GM21723 (cell line): Measurements from ENCODE around the gene PLCB2.

Source experiments
- ATAC-seq: cut with Tn5 transposase; IDR thresholded peaks from one replicate; pipeline ENCODE4 v1.9.1; 2021; ENCODE audit warnings: mild to moderate bottlenecking, moderate library complexity; ENCODE audit not compliant: unreplicated experiment

Gene PLCB2

DNA sequence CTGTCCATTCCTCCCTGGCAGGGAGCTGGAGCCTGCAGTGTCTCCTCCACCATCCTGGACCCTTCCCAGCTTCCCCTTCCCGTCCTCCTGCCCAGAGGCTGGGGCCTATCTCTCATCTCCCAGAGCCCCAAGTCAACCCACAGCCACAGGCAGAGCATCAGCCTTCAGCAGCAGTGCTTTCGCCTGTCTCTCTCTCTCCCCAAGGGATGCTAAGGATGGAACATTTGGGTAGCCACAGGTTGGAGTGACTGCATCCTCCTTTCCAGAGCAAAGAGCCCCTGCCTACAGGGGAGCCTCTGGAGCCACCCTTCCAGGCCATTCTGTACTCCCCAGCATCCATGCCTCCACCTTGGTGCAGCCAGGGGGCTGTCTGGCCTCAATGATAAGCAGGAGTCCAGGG is 4.2 kb downstream of the PLCB2 start:
- ATAC-seq = no peak

DNA sequence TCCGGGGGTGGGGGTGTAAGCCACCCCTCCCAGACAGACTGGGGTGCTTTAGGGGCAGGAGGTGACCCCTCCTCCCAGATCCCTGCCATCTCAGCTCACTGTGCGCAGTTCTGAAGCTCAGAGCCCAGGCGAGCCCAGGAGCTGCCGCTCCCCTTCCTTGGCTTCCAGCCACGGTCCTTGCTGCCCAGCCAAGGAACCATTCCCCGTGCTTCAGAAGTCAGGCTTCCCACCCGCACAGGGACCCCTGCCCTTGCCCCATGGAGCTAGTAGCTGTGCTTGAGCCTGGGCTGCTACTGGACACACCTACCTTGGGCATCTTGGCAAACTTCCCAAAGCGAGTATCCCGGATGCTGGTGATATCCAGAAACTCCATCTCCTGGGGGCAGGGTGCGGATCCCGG is 4.8 kb downstream of the PLCB2 start:
- no peak for ATAC-seq

DNA sequence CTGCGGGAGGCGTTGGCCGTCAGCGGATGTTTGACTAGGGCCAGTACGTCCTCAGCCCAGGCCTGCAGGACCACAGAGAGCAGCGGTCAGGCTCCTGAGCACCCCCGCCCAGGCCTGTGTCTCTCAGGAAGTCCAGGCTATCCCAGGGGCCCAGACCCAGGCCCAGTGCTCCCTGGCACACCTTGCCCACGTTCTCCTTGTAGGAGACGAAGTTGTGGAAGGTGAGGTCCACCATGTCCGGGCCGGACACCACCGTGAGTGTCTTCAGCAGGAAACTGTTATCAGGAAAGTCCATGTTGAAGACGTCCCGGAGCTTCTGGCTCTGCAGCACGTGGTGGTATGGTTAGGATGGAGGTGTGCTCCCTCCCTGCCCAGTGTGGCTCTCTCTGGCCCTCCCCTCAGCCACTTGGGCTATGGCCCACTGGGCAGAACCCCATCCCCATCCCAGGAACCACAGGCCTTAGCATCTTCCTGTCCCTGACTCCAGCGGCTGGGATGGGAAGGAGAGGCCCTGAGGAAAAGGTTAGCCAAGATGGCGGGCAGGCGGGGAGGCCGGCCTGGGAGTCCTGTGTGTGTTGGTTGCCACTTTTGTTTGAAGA is 5.3 kb downstream of the PLCB2 start:
- ATAC-seq = no peak

DNA sequence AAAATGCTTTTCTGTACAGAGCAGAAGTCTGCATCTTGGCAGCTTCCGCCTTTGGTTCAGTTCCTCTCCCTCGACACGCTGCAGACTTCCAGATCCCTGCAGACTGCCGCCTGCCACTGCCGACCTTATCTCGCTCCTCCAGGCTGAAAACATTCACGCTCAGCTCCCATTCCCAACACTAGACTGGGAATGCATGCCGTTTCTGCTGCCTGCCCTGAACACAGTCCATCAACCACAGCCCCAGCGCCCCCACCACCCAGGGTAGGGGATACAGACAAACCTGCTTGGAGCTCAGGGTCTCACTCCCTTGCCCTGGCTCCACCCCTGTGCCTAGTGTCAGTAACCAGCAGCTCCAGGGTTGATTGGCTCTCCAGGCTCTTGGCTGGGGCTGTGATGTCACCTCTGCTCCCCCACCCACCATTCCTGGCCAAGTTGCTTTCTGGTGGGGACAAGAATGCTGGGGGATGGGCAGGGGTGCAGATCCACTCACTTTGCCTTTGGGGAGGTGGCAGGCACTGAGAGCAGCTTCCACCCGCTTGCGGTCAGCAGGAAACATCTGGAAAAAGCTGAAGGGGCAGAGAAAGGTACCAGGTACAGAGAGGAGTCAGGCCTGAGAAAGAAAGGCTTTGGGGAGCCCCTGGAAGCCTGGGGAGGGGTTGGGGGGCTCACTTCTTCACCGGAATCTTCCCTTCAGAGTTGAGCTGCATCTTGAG is 6.1 kb downstream of the PLCB2 start:
- ATAC-seq = no peak

DNA sequence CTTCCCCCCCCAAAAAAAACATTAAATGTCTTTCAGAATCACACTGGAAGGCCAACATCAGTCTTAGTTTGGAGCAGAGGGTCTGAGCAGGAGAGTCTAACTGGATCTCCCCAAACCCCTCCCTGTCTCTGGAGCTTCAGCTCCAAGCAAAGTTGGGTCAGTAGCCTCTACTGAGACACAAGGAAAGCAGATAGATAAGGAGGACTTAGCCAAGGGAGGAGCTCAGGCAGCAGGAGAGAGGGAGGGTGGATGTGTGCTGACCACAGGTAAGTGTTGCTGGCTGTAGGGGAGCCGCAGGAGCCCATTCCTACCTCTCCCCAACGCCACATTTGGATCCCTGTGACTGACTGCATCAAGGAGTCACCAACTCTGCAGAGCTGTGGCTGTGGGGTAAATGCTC is 7.0 kb downstream of the PLCB2 start:
- no peak for ATAC-seq

DNA sequence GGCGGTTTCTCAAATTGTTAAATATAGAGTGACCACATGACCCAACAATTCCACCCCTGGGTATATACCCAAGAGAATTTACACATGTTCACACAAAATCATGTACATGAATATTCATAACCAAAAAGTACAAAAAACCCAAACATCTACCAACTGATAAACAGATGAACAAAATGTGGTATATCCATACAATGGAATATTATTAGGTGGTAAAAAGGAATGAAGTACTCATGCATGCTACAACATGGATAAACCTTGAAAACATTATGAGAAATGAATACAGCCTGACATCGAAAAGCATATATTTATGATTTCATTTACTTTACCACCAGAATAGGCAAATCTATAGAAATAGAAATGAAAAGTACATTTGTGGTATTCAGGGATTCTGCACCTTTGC is 7.4 kb downstream of the PLCB2 start:
- no peak for ATAC-seq

DNA sequence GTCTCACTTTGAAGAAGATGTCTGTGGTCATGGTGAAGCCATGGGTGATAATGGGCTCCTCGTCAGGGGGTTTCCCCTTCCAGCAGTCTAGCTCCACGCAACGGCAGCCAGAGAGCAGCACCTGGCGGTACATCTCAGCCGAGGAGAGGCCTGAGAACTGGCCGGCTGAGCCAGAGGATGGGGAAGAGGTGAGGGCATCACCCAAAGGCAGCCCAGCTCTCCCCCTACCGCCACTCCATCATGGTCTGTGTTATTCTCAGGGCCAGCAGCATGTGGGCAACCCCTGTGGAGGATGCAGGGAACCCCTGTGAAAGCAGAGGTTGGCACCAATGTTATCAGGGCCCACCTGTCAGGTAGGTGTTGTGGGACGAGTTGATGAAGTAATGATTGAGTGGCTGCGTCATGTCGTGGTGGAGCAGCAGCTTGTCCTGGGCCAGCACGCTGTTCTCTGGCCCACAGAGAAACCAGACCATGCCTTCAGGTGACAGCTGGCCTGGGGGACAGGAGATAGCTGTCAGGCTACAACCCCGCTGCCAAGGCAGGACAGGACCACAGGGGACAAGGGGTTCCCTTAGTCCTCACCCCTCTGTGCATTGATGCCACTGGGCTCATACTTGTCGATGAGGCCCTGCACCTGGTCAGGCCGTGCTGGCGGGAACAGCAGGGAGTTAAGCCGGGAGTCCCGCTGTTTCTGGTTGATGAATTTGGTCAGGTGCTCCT is 9.4 kb downstream of the PLCB2 start:
- no peak for ATAC-seq

DNA sequence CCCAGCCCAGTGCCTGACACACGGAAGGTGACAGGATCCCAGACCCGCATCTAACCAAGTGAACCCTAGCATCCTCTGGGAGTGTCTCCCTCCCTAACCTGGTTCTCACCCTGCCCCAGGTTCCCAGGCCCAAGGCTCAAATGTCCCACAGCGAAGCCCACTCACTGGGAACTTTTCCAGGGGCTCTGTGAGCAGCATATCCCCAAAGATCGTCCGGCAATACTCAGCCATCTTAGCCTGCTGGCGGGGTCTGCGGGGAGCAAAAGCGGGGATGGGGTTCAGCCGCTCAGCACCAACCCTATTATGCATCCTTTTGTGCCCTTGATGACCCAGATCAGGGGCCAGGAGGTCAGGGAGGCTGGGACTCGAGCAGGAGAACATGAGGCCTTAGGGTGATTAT is 10.4 kb downstream of the PLCB2 start:
- ATAC-seq = no peak

DNA sequence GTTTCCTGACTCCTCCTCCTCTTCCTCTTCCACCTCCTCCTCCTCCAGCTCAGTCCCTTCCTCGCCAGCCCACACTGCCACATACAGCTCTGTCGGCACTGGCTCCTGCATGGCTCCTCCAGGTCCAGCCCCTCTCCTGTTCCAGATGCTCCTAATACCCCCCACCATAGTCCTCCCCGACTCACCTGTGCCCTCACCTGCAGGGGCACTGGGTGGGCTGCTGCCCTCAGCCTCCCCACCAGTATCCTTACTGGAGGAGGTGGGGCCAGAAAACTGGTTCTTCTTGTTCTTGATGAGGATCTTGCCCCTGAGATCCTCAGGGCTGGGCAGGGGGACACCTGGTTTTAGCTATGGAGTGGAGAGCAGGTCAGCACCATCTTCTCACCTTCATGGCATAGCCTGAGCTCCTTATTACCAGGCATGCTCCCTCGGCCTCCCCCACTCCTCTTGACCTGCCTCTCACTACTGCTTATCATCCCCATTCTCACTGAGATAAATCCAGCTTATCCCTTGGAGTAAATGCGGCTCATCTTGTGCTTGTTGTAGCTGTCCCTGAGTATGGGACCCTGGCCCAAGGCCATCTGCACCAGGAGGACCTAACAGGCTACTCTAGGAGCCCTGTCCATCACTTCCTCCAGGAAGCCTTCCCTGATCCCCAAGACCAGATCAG is 11.0 kb downstream of the PLCB2 start:
- no peak for ATAC-seq

DNA sequence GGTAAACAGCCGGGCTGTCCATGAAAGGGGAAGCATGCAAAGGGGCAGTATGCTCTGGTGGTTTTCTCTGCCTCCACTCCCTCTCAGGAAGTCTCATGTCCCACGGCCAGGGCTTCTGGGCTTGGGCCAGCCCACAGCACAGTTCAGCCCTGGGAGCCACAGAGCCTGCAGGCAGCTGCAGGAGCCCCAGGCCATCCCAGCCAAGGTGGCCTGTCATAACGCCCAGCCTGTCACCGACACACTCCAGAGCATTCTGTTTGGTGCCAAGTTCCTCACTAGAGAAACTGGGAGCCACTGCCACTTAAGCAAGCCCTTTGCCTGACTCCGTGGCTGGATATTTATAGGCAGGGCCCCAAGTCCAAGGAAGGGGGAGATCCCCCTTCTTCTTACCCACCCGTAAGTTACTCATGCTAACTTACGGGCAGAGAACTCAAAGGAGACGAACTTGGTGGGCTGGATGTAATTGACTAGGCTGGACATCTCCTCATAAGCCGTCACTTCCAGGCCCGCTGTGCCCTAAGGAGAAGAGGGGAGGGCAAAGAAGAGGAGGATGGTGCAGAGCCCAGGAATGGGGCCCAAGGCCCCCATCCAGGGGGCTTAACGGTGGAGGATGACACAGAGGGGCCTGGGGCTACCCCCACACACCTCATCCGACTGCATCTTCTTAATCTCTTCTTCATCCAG is 11.7 kb downstream of the PLCB2 start:
- no peak for ATAC-seq

DNA sequence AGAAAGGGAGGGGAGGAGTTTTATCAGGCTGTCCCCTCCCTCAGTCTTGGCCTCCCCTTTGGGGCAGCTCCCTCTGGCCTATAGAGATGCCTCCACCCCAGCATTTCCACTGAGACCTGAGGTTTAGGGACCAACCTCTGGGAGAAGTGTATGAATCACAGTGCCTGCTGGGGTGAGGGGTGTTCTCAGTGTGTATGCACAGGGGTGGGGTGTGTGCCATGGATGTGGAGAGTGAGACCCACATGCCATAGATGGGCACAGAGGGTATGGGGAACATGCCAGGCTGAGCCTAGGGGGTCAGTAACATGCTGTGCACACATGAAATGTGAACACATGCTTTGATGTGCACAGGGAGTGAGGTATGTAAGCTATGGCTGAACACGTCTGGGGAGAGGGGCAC is 12.4 kb downstream of the PLCB2 start:
- ATAC-seq = no peak

DNA sequence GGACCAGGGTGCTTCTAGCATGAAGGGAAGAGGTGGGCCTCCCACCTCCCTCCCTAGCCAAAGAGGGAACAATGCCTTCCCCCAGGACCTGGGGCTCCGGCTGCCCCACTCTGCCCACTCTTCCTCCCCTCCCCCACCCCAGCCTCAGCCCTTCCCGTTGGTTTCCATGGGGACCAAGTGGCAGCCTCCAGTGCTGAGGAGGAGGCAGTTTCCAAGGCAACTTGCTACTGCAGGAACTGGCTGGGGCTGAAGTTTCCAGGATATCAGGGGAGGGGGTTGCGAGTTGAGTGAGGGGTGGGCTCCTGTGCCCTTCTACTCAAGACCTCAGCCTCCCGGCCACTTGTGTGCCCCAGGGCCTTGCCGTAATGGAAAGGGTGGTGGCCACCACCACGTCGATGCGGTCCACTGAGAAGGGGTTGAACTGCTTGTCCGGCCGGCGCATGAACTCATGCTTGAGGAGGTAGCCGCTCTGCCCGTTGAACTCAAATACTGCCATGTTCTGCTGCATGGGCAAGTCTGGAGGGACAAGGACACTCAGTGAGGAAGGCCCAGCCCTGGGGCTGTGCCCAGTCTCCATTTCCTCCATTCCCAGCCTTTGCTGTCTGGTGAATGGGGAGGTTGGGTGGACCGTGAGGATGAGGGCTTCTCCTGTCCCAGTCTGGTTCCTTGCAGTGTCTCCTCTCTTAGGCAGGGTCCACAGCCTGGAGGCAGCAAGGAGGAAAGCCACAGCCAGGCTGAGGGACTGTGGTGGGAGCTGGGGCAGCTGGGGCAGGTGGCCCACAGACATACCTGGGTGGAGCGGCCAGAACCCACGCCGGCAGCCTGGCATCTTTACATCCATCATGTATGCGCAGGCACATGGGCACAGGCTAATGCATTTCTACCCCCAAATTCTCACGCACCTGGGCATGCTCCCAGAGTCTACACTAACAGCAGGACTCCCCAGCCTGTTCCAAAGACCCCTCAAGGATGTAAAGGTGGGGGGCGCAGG is 13.5 kb downstream of the PLCB2 start:
- no peak for ATAC-seq

DNA sequence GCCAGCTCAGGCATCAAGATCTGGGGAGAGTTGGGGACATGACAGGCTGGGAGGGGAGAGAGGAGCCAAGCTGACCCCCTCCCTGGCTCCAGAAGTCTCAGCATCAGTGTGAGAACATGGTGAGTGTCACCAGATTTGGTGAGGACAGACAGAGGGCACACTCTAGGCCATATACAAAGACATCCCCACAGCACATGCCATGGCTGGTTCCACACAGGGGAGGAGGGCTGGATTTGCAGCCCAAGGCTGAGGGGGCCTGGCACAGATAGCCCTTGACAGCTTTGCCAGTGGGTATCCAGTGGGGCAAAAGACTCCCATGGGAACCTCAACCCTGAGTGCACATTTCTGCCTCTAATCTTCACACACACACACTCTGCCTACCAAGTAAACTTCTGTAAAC is 14.7 kb downstream of the PLCB2 start:
- ATAC-seq = no peak

DNA sequence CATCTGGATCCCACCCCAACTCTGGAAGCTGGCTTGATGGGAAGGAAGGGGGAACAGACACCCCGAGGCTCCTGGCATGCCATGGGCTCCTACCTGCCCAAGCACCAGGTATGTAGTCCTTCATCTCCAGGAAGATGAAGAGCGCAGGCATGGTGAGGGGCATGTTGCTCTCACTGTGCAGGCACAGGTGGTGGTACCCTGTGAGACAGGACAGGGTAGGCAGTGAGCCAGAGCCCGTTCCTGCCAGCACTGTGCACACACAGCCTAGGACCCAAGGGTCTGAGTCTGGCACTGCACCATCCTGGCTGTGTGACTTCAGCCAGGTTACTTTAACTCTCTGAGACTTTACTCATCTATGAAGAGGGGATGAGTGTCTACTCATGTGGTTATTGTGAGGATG is 15.5 kb downstream of the PLCB2 start:
- no peak for ATAC-seq

DNA sequence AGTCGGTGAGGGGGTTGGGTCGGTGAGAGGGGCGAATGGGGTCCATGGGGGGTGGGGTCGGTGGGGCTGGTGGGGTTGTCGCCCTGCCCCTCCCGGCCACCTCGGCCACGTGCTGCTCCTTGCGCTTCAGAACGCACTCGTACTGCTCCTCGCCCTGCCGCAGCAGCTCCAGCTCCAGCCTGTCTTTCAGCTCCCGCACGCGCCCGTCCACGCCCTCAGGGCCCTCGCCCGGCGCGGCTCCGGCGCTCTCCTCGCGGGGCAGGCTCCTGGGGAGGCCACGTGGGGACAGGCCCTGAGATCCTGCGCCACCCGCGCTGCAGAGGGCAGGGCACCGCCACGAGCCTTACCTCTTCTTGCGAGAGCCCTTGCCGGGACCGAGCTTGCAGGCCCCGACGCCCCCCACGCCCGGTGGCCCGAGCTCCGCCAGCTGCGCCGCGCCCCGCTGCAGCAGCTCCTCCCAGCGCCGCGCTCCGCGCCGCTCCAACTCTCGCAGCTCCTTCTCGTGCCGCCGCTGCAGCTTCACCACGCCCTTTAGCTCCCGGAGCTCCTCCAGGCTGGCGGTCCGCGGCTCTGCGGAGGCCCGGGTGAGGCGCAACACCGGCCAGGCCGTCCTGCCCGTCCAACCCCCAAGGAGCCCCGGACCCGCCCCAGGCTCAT is 16.7 kb downstream of the PLCB2 start:
- no peak for ATAC-seq

DNA sequence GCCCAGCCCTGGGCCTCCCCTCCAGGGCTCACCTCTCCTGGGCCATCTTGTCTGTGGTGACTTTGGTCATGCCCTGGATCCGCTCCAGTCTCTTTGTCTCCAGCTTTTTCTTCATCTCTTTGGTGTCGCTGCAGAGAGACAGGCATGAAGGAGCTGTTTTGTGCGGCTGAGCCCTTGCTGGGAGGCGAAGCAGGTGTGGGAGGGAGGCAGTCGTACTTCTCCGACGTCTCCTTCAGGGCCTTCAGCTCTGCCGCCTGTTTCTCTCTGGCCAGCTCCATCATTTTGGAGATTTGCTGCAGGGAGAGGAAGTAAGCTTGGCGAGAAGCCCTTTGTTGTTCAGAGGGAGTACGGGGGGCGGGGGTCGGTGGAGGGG is 17.2 kb downstream of the PLCB2 start:
- no peak for ATAC-seq

DNA sequence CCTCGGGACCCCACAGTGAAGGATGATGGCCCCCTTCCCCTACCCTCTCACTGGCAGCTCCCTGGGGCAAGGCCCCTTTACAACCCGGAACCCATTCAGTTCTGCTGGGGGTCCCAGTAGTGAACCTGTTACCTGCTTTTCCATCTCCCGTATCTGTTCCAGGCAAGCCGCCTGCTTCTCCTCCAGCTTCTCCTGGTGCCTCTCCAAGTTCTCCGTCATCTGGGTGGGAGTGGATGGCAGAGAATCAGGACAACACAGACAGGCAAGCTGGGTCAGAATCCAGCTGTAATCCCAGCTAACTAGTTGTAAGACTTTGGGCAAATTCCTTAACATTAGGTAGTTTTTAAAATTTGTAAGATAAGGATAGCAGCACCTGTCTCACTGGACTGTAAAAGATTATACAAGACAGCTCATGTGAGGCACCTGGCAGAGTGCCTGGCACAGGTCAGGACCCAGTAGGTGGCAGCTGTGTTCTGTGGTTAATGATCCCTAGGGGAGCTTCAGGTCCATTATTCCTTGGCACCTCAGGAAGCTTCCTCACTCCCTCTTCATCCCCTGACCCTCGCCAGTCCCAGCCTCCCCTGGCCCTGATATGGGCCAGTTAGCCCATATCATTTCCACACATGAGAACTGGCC is 18.5 kb downstream of the PLCB2 start:
- no peak for ATAC-seq

DNA sequence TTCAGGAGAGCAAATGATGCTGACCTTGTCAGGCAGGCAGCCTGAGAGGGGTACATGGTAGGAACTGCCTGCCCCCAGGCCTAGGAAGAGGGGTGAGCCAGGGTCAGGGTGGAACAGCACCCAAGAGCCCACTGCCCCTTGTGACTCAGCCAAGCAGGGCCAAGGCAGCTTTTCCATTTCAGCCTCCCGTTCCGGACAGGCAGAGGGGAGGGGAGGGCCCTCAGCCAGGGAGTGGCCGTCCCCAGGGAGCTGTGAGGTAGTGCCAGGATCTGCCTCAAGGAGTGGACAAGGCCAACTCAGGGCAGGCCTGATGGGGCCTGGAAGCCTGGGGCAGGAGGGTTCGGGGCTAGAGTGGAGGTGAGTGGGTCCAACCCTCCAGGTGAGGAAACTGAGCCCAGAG is 19.8 kb downstream of the PLCB2 start:
- ATAC-seq = no peak

DNA sequence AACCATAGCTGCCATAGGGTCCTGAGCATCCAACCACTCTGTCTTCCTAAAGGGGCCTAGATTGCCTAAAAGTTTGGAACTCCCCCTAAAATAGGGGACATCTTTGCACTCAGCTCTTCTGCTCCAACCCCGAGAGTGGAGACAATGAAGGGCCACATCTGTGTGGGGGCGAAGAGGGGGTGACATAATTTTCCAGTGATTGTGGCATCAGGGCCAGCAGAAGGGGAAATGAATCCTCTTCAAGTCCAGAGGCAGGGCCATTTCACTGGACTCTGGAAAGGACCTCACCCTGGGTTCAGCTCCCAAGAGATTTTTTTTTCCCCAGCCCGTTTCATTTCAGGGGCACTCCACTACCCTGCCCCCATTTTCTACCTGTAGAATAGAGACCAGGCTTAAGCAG is 20.2 kb downstream of the PLCB2 start:
- ATAC-seq = no peak
